Measurements from ENCODE around the gene MDFI.

MDFI gene

DNA sequence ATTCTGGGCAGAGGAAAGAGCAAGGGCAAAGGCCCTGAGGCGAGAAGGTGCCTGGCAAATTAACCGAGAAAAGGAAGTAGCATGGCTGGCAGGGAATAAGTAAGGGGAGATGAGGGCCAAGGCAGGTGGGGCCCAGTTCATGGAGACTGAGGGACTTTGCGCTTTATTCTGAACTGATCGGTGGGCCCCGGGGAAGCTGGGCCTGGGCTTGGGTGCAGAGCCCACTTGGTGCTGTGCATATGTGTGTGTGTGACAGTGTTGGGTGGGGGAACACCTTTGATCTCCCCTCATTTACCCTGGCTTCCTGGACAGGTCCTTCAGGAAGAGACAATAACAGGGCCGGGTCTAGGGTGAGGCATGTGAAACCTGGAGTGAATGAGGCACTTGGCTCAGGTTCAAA, 2.9 kb upstream of the MDFI start:
- DNase-seq = no peak

DNA sequence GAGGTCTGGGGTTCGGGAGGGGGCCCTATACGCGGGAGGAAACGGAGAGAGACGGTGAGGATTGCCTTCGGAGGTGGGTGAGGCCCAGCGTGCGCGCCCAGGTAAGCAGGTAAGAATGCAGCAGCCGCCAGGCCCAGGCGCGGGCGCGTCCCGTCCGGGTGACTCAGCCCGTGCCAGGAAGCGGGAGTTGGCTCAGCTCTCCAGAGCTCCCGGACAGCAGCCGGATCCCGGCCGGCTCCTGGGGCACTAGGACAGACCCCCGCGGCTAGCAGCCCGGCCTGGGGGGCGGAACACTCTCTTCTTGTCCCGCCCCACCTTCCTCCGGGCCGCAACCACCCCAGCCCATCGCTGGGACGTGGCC, 1.5 kb upstream of the MDFI start:
- DNase-seq = no peak

DNA sequence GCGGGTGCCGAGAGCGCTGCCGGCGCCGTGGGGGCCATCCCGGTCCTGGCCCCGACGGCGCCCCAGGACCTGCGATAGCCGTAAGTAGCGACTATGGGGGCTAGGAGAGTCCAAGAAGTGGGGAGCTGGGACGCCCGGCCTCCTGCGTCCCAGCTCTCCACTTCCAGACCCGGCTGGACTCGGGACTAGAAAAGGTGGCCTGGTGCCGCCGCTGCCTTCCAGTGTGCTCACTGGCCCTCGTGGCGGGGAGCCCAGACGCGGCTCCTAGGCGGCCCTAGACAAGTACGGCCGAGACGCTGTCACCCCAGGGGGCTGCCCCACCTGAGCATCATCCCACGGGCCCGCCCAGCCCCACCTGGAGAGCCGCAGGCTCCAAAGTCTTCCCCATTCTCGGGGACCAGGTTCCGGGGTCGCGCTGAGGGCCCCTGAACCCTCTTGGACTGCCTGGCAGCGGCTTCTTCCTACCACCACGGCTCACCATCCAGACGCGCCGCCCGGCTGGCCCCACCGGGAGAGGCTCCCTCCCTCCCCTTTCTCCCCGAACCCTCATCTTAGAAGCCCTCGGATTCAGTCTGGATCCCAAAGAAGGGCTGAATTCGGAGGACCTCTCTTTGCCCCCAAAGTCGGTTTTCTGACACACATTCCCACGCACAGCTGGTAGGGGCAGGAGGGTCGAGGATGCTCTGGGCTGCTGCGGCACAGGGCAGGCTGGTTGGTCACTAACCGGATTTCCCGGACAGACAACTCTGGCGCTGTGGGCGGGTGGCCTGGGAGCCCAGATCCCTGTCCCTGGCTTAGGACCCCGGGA, 870 bp upstream of the MDFI start:
- no peak for DNase-seq

DNA sequence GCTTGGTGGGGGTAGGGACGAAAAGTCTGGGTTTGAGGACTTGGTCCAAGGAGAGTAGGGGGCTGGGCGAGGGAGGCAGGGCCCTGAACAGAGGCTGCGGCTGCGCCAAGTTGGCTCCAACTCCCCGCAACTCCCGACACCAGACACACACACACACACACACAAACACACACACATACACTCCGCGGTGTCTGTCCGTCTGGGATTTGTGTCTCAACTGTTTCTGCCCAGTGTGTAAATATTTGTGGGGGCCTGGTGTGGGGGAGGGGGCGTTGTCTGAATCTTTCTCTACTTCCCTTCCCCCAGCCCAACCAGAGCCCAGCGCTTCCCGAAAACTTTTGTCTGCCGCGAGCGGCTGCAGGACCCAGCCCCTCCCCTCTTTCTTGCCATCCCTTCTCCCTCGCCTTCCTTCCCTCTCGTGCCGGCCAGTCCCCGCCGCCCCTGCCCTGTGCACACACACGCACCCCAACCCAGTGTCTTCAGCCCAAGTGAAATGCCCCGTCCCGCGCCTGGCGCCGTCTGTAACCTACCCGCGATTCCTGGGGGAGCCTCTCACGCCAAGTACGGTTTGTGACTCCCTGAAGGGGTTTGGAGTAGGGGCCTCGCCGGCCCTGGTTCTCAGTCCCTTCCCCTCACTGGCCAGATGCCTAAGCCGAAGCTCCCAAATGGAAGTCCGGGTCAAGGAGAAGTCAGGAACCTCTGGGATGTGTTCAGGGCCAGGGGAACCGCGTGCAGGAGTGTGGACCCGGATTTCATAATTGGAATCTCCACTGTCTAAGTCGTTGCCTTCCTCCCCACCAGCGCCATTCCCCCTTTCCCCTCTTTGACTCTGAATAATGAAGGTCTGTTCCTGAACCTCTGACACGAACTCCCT, 904 bp downstream of the MDFI start:
- no peak for DNase-seq

DNA sequence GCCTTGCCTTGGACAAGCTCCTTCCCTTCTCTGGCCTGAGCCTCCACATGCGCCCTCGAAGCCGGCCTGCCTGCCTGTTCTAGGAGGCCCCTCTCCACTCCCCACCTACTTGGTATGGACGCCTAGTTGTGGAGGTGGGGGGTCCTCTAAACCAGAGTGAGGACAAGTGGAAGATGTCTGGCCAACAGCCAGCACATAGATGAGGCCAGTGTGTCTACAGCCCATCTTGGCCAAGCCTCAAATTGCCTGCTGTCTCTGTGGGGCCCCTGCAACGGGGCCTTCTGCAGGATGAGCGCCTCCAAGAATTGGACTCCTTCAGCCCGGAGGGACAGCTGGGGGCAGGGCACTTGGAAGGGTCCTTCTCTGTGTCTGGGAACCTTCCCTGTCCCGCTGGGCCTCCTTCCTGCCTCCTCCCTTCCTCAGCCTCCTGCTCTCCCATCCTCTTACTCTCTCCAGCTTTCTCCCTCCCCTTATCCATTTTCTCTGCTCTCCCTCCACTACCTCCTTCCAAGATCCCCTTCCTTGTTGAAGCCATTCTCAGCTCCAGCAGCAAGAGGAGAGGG, 1.6 kb downstream of the MDFI start:
- DNase-seq = no peak

DNA sequence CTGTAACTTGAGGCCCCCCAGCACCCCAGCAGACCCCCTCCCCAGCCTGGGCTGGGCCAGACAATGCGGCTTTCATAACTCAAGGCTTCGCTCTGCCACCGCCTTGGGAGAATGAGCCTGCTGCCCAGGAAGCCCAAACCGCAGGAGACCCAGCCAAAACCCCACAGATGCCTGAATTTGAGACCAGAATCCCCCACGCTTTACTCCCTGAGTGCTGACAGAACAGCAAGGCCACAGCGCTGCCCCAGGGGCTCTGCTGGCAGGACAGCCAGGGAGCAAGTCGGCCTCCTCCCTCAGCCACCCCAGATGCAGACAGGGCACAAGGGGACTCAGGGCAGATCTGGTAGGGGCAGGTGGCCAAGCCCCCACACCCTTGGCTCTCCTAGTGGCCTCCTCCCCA, 2.2 kb downstream of the MDFI start:
- no peak for DNase-seq

DNA sequence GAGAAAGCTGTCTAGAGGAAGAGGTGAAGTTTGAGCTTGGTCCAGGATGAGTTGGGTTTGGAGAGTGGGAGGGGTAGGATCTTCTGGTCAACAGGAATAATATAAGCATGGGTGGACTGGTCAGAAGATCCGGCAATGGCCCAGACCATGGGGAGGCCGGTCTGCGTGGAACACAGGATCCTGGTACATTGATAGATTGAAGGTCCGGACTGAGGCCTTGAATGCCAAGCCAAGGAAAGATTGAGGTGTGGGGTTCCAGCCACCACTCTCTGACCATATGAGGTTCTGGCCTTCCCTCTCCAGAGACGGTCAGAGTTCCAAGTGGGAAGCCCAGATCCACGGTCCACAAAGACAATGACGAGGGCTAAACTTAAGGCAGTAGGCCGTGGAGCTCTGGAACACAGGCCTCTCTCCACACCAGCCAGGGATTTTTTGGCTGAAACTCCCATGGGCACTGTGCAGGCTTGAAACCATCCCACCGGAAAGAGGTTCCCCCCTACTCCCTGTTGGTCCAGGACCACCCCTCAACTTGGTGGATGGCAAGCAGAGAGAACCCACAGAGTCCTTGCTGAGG, 3.2 kb downstream of the MDFI start:
- DNase-seq = no peak

DNA sequence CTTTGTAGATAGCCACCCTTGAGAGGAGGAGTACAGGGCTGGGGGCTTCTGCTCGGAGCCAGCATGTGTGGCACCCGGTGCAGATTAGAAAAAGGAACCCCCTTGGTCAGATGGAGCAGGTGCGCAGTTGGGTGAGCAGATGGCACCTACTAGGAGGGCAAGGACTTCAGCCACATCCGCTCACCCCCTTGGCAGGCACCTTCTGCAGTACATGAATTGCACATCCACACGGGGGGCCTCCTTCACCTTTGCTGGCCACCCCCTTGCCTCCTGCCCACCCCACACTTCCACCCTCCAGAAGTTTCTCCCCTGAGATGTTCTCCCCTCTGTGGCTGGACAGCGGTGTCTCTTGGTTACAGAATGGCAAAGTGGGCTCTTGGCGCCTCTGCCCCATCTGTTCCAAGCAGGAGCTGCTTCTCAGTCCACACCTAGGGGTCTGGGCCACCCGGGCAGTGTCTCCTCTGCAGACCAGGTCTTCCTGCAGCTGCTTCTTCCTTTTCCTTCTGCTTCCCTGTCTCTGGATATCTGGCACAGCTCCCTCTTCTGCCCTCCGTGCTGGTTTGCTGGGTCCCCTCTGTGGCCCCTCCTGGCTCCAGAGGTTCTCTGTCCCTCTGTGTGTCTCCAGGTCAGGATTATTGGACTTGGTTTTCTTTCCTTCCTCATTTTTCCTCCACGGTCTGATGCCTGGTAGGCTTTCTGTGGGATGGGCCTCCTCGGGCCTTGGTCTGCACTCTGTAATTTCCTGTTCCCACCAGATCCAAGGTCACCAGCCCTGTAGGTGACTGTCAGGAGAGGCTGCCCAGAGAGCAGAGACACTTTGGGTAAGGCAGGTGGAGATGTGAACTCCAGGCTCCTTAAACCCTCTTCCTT, 4.1 kb downstream of the MDFI start:
- DNase-seq = no peak

DNA sequence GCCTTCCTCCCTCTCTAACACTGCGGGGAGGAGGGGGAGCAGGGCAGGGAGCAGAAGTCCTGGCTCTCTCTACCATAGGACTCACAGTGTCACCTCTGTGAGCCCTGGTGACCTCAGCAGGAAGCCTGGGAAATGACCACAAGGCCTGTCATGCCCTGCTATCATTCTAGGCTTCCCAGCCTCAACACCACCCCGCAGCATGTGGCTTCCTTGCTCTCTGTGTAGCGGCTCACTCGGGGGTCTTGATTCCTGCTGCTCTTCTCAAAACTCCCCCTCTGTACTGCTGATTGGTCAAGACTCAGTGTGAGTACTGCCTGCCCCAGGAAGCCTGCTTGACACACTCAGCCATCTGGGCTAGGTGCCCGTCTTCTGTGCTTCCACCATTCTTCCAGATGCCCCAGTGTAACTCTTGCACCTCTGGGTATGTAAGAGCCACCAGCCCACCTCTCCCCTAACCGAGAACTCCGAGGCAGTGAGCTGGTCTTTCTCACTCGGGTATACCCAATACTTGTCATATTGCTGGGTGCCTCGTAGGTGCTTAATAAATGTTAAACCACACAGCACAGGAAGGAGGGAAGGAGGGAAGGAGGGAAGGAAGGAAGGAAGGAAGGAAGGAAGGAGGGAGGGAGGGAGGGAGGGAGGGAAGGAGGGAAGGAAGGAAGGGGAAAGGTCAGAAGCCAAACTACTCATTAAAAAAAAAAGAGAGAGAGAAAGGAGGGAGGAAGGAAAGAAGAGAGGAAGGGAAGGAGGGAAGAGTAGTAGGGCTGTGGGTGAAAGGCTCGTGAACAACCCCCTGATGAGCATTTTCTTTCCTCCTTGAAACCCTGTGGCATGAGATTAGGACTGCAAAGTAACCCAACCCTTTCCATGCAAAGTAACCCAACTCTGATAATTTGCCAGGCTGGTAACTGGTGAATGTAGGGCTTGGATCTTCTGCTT, 5.0 kb downstream of the MDFI start:
- no peak for DNase-seq

DNA sequence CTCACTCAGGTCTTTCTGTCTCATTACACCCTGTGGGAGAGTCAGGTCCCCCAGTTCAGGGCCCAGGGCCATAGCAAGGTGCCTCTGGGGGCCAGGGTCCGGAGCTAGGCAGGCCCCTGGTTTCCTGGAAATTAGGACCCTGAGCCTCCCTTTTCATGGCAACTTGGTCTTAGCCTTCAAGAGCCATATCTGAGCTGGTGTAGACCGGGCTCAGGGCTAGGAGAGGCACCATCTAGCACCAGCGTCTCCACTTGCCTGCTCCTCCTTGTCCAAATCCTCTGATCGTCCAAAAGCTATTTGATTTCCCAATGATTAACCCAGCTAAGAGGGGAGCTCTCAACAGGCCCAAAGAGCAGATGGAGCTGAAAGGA, 5.6 kb downstream of the MDFI start:
- no peak for DNase-seq

DNA sequence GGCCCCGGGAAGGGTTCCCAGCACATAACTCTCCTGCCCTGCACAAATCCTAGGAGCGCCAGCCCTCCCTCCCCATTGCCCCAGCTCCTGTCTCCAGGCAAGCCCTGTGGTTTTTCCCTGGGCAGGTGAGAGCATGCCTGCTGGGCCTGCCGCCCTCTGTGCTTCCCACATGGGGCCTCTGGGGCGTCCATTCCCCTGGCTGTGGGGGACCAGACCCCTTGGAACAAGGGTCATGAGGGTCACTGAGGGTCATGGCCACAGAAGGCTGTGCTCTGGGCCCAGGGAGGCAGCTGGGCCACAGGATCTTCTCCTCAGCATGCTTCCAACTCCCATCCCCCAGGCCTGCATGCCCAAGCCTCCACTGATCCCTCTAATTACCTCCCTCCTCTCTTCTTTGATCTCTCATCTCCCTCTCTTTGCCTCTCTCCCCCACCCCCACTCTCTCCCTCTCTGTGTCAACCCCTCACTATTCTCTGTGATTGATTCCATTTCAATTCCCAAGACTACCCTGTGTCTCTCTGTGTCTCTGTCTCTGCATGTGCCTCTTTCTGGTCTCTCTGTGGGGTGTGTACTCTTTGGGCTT, 6.1 kb downstream of the MDFI start:
- DNase-seq = no peak

DNA sequence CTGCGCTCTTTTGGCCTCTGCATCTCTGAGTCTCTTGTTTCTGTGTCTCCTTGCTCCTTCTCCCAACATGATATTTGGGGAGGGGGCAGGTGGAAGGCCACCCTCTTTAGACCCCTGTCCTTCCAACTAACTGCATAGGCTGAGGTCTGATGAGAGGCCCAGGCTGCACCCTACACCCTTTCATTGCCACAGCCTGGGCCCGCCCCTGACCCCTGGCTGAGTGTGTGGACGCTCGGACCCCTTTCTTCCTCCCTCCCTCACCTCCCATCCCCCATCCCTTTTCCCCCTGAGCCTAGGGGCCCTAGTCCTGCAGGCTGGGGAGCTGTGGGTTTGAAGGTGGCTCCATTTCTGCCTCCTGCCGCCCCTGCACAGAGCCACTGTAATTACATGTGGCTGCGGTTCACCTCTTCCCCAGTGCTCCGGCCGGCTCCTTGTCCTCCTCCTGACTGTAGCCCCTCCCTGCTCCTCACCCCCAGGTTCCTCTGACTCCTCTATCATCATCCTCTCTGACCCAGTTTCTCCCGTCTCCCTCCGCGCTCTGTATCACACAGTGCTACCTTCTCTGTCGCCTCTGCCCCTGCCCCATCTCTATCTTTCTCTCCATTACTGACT, 6.8 kb downstream of the MDFI start:
- no peak for DNase-seq

DNA sequence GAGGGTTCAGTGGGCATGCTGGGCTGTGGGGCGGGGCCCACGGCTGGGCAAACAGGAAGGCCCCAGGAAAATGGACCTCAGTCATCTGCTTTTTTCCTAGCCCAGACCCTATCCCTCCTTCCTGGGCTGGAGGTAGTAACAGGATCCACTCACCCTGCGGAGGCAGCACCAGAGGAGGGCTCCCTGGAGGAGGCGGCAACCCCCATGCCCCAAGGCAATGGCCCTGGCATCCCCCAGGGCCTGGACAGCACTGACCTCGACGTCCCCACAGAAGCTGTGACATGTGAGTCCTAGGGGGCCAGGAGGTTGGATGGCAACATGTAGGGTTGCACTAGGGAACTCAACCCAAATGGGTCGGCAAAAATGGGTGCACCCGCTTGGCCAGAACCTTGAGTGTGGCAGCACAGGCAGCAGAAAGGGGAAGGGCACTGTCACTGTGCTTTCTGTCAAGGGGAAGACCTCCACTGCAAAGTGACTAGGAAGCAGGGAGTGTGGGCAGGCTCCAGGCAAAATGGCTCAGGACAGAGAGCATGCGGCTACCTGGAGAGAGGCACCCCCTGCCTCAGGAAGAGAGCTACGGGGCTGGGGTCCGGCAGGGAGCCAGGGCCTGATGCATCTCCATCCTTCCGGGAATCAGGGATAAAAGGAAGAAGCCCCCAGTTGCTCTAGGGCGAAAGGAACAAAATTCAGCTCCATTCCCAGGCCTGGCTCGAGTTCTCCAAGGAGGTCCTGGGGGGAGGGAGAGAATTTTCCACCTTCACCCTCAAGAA, 7.9 kb downstream of the MDFI start:
- no peak for DNase-seq

DNA sequence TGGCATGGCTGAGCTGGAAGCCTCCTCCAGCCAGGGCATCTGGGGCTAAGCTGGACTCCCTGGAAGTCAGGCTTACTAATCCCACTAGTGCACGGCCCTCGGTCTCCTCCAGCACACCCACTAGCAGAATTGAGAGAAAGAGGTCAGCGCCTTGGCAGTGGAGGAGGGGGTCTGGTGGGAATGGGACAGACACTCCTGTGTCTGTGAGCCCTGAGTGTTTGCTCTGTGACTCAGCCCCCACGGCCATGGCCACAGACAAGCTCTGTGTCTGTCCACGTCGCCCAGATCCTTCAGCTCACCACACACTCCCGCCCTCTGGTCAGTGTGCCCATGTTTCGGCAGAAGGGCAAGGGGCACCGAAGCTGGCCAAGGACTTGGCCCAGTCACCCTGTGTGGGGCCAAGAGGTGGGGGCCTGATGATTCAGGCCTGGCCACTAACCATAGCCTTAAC, 8.8 kb downstream of the MDFI start:
- DNase-seq = no peak

DNA sequence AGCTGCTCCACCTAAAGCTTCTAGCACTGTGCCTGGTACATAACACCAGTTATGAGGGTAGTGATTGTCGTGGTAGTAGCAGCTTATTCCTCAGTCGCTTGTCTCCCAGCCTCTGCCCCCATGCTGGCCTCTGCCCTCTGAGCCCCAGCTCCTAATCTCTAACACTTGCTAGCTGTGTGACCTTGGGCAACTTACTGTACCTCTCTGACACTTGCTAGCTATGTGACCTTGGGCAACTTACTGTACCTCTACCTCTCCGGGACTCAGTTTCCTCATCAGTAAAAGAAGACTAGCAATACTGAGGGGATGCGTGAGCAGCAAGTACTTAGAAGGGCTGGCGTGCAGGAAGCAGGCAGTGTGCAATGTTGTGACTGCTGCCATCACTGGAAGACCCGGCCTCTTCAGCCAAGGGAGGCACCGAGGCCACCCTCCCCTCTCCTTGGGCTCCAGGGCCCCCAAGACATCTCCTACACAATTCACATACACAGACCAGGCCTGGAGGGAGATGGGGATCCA, 9.9 kb downstream of the MDFI start:
- DNase-seq = no peak

DNA sequence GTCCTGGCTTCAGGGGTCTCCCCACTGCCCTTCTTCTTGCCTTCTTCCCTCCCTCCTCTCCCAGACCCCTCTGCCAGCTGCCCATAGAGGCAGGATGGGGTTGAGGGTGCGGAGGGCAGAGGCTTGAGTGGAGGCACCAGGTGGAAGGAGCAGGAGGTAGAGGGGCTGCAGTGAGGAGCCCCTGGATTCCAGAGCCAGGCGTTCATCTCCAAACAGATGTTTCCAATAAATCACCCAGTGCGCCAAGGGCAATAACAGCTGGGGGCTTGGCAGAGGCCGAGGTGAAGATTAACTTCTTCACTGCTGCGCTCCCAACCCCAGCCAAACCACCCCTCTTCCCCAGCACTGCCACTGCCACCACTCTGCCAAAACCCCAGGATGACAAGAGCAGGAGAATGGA, 10.7 kb downstream of the MDFI start:
- no peak for DNase-seq

DNA sequence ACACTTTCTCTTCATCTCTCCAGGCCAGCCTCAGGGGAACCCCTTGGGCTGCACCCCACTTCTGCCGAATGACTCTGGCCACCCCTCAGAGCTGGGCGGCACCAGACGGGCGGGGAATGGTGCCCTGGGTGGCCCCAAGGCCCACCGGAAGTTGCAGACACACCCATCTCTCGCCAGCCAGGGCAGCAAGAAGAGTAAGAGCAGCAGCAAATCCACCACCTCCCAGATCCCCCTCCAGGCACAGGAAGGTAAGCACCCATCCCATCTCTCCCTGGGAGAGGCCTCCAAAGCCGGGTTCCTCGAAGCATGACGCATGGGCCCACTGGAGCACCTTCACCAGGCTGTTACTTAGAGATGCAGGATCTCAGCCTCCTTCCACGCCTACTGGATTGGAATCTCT, 11.3 kb downstream of the MDFI start:
- DNase-seq = no peak

DNA sequence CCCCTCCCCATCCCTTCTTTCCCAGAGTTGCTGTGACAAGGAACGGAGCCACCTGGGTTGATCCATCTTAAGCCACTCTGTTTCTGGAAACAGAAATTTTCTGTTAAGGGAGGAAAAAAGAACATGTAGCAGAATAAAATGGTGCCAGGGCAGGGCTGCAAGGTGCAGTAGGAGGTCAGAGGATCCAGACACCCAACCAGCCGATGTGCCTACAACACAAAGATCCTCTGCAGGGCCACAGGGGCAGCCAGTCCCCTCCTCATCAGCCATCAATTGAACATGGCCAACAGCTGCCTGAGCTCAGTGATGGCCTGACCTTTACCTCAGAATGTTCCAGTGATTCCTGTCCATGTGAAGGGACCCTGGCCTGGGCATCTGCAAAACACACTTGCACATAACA, 11.9 kb downstream of the MDFI start:
- no peak for DNase-seq

DNA sequence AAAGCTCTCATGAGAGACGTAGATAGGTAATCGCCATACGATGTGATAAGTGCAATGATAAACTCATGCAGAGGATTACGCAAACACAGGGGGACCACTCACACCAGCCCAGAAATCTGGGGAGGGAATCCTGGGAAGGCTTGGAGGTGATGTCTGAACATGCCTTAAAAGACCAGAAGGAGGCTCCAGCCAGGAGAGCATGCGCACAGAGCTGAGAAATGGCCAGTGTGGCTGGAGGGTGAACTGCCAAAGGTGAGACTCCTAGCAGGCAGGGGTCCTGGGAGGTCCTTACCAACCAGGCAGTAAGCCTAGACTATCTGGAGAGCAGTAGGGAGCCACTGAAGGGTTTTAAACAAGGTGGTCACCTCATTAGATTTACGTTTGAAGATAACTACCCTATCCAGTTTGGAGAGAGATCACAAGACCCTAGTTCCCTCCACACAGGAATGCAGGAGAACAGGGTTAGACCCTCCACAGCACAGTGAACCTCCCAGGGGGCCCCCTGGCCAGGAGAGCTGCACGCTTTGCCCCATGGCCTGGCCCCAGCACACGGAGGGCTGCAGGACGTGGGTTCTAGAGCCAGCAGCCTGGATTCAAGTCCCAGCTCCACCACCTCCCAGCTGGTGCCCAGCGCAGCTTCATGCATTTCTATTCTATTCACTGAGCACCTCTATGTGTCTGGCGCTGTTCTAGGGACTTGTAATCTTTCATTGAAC, 13.1 kb downstream of the MDFI start:
- DNase-seq = no peak
